WI38 (cell line): ENCODE data around the gene PNRC1.
A peak's percentile ranks its signal among the peaks of the same experiment; 100 is the strongest.

Experiments
- H3K4me3 ChIP-seq: 2 replicates; pipeline ENCODE4 v1.5.1; 2011; ENCODE audit warnings: low read depth, mild to moderate bottlenecking, control low read depth, low read length
- TF ChIP-seq, protein P1 (sequence below): IDR thresholded peaks from 2 replicates; pipeline ENCODE4 v1.5.1; 2012; ENCODE audit warnings: low read depth, mild to moderate bottlenecking, control low read depth, low read length

The PNRC1 gene

DNA sequence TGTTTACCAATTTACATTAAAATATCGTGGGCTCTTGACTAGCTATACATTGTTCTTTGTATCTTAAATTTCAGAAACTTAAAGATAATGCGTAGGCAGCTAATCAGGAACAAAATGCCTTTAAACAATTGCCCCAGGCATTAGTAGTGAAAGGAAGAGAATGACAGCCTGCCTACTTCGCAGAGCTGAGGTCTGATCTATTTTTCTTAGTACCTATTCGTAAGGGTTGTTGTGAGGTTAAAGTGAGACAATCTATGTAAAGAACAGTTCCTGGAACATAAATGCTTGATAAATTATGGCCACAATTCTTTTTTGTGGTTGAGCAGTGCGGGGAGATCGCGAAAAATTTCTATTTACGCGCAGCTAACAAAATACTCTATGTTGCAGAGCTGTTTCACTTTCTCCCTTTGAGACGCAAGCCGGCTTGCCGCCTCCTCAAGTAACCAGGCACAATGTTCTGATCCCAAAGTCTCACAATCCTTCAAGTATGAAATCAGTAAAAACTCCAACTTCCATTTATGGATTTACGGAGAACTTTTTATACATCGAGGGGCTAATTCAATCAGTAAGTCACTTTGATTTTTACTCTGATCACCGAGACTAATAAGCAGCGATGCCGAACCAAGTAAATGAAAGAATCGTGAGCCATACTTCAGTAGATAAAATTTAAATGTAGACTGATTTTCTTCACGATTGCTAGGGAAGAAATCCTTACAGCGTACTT, 878 bp upstream of the PNRC1 start:
- TF ChIP-seq, protein P1, sequence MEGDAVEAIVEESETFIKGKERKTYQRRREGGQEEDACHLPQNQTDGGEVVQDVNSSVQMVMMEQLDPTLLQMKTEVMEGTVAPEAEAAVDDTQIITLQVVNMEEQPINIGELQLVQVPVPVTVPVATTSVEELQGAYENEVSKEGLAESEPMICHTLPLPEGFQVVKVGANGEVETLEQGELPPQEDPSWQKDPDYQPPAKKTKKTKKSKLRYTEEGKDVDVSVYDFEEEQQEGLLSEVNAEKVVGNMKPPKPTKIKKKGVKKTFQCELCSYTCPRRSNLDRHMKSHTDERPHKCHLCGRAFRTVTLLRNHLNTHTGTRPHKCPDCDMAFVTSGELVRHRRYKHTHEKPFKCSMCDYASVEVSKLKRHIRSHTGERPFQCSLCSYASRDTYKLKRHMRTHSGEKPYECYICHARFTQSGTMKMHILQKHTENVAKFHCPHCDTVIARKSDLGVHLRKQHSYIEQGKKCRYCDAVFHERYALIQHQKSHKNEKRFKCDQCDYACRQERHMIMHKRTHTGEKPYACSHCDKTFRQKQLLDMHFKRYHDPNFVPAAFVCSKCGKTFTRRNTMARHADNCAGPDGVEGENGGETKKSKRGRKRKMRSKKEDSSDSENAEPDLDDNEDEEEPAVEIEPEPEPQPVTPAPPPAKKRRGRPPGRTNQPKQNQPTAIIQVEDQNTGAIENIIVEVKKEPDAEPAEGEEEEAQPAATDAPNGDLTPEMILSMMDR = no peak

DNA sequence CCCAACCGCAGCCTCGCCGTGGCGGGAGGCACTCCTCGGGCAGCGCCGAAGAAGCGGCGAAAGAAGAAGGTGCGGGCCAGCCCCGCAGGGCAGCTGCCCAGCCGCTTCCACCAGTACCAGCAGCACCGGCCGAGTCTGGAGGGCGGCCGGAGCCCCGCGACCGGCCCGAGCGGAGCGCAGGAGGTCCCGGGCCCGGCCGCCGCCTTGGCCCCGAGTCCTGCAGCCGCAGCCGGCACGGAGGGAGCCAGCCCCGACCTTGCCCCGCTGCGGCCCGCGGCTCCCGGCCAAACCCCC, 525 bp downstream of the PNRC1 start:
- TF ChIP-seq, protein P1 = no peak
- H3K4me3 ChIP-seq = peak overlapping the region; percentile 98

More for the DNA sequence above, 878 bp upstream of the PNRC1 start:
- peak overlapping the region; percentile 98 for H3K4me3 ChIP-seq

DNA sequence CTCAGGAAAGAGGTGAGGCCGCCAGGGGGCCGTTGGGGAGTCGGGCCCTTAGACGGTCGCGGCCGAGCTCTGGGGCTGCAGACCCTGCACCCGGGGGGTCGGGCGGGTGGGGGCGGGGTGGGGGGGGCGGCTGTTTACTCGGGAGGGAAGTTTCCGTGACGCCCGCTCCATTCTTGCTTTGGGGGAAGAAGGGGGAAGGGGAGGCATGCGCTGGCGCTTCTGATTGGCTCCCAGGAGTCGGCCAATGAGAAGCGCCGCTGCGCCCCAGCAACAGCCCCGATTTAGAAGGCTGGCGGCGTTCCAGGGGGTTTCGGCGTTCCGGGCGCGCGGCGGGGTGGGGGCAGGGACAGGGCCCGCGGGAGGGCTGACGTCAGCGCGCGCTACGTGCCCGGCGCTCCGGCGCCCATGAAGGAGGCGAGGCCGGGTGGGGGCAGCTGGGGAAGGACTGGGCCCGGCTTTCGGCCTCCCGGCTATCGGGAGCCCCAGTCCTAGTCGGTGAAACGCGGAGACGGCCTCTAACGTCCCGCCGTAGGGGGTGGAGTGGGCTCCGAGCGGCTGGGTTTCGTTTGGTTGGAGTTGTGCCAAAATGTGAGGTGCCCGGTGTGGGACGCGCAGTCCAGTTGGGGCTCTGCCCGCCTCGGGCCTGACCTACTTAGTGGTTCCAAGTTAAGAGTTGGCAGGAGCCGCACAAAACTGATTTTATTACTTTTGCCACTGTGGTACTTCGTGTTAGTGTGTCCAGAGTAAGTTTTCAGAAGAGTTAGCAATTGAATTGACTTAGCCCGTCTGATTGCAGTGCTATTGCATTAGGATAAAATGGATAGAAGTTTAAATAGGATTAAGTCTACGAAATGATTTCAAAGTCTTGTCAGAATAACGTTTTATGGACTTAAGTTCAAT, 1.1 kb downstream of the PNRC1 start:
- TF ChIP-seq, protein P1 = no peak
- H3K4me3 ChIP-seq = peak overlapping the region; percentile 98

DNA sequence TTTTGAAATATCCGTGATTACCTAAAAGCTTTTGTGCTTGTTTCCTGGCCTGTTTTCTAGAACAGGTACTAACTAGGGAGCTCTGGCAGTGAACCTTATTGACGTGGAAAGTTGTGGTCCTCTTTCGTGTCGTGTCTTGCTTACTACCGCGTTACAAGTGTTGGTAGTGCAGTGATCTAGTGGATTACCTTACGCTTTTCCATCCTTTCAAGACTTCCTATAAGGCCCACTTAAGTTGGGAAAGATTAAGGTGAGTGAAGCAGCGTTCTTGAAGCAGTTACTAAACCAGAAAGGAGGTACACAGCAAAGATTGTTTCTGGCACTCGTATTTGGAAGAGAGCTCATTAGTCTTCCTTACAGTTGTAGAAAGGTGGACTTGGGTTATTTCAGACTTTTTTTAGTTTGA, 1.9 kb downstream of the PNRC1 start:
- TF ChIP-seq, protein P1 = no peak
- H3K4me3 ChIP-seq = peak overlapping the region; percentile 98

DNA sequence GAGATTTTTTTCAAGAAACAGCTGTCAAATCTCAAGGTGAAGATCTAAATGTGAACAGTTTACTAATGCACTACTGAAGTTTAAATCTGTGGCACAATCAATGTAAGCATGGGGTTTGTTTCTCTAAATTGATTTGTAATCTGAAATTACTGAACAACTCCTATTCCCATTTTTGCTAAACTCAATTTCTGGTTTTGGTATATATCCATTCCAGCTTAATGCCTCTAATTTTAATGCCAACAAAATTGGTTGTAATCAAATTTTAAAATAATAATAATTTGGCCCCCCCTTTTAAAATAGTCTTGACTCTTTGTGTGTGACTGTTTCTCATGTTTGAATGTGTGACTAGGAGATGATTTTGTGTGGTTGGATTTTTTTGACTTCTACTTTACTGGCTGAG, 4.0 kb downstream of the PNRC1 start:
- no peak overlapping the region for H3K4me3 ChIP-seq
- TF ChIP-seq, protein P1 = no peak

DNA sequence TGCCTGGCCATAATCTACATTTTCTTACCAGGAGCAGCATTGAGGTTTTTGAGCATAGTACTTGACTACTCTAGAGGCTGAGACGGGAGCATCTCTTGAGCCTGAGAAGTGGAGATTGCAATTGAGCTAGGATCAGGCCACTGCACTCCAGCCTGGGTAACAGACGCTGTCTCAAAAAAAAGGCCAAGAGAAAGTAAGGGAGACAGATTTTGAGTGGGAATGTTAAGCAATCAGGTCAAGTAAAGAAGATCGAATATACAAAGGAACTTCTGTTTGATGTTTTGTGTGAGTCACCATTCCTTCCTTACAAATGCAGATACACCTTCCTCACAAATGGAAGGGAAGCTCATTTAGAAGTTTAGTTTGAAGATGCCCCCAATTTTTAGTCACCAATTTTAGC, 4.4 kb downstream of the PNRC1 start:
- TF ChIP-seq, protein P1 = no peak
- H3K4me3 ChIP-seq = no peak overlapping the region

DNA sequence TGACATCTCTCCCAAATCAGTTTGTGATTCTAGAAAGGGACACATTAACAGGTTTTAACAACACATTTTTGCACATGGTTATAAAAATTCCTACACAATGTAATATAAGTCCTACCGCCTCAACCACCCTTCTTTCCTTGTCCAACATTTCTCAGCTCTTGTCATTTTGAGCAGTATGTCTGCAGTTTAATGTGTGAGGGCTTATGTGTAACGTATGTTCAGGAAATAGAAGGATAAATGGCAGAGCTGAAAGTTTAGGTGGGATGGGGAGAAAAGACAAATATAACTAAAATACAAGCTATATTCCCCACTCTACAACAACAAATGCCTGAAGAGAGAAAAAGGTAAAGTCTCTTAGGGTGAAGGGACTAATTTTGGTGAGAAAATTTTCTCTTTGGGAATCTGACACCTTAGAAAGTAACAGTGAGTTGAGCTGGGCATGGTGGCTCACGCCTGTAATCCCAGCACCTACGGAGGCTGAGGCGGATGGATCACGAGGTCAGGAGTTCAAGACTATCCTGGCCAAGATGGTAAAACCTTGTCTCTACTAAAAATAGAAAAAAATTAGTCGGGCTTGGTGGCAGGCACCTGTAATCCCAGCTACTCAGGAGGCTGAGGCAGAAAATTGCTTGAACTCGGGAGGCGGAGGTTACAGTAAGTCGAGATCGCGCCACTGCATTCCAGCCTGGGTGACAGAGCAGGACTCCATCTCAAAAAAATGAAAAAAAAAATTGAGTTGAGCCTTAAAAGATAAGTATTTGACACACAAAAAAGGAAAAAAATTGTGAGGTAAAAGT, 5.1 kb downstream of the PNRC1 start:
- H3K4me3 ChIP-seq = no peak overlapping the region
- TF ChIP-seq, protein P1 = no peak
